ENCODE results near the gene TGFA. TPM values are rescaled to one million over a fixed set of nuclear protein-coding genes. Genes with fewer than 3 reads are reported as not detected.

Gene TGFA
- total RNA-seq, 1 experiment from 2014 or later = 1.7 TPM

GRCh38 chr2:70511971-70512729, 41.5 kb downstream of the TGFA start:
- Histone ChIP-seq H3K27me3 (ENCODE audit: control insufficient read depth, insufficient read depth, low read length) (peaks cover 2% of the 10 kb centered on the region), H3K27ac (ENCODE audit: low read length) (no peak overlapping the region), H3K36me3 (ENCODE audit: control insufficient read depth, insufficient read depth, low read length) (no peaks in the 10 kb centered on the region), H3K4me1 (ENCODE audit: control insufficient read depth, insufficient read depth, low read length) (no peaks in the 10 kb centered on the region), H3K9me3 (ENCODE audit: control insufficient read depth, insufficient read depth, low read depth, low read length) (no peaks in the 10 kb centered on the region), H3K4me3 (ENCODE audit: low read depth in 2 of 2, low read length in 2 of 2) (no peak overlapping the region)
- TF ChIP-seq POLR2AphosphoS5 (IDR thresholded peaks at IDR 0.05; ENCODE audit: low read depth, low read length) = no peak
- no peak for TF ChIP-seq TCF7L2 (IDR thresholded peaks at IDR 0.05; ENCODE audit: low read depth, low read length)
- no peak for TF ChIP-seq REST (IDR thresholded peaks at IDR 0.05; ENCODE audit: insufficient read depth in 1 of 2, low read depth in 2 of 2, low read length in 1 of 2)
- TF ChIP-seq SIN3A (IDR thresholded peaks at IDR 0.05; ENCODE audit: borderline replicate concordance, insufficient read depth, low read depth, low read length) = no peak
- TF ChIP-seq, protein P1, sequence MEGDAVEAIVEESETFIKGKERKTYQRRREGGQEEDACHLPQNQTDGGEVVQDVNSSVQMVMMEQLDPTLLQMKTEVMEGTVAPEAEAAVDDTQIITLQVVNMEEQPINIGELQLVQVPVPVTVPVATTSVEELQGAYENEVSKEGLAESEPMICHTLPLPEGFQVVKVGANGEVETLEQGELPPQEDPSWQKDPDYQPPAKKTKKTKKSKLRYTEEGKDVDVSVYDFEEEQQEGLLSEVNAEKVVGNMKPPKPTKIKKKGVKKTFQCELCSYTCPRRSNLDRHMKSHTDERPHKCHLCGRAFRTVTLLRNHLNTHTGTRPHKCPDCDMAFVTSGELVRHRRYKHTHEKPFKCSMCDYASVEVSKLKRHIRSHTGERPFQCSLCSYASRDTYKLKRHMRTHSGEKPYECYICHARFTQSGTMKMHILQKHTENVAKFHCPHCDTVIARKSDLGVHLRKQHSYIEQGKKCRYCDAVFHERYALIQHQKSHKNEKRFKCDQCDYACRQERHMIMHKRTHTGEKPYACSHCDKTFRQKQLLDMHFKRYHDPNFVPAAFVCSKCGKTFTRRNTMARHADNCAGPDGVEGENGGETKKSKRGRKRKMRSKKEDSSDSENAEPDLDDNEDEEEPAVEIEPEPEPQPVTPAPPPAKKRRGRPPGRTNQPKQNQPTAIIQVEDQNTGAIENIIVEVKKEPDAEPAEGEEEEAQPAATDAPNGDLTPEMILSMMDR (IDR thresholded peaks at IDR 0.05) = no peak
- POLR2A ChIA-PET = no interaction called here
- in situ Hi-C loops (cut with HindIII; ENCODE audit: low pct_unique_long_range_greater_than_20kb, low sequenced_read_pairs) = no loop called here
- DNase-seq (ENCODE audit: low read depth, low spot score) = no peak
- intact Hi-C loops (cut with micrococcal nuclease; ENCODE audit: unreplicated experiment) = no loop called here
- ATAC-seq = no peak
- no TSS peak for BruUV-seq (replicated peaks)
- CTCF ChIA-PET = no interaction called here

DNA sequence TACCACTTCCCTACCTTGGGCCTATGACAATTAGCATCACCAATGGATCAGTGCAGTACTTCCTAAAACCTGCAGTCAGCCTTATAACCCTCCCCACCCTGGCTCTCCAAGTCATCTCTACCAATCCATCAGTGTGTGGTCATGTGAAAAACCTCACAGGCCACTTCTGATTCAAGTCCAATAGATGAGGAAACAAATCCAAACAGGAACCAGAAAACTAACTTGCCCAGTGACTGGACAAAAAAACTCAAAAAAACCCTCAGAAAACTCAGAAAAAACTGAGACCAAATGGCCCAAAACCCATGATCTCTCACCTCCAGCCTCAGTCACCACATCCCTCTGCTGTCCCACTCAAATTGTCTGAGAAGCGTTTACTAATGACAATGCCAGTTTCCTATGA, 43.3 kb downstream of the TGFA start:
- H3K36me3 ChIP-seq (ENCODE audit: control insufficient read depth, insufficient read depth, low read length) = no peaks in the 10 kb centered on the region
- H3K27ac ChIP-seq (ENCODE audit: low read length) = no peak overlapping the region
- H3K4me3 ChIP-seq (ENCODE audit: low read depth in 2 of 2, low read length in 2 of 2) = no peak overlapping the region
- ATAC-seq (no peak), DNase-seq (ENCODE audit: low read depth, low spot score) (no peak)
- H3K9me3 ChIP-seq (ENCODE audit: control insufficient read depth, insufficient read depth, low read depth, low read length) = no peaks in the 10 kb centered on the region
- POLR2A ChIA-PET = no interaction called here
- in situ Hi-C loops (cut with HindIII; ENCODE audit: low pct_unique_long_range_greater_than_20kb, low sequenced_read_pairs) = no loop called here
- no peaks in the 10 kb centered on the region for H3K4me1 ChIP-seq (ENCODE audit: control insufficient read depth, insufficient read depth, low read length)
- intact Hi-C loops (cut with micrococcal nuclease; ENCODE audit: unreplicated experiment) = no loop called here
- no TSS peak for BruUV-seq (replicated peaks)
- H3K27me3 ChIP-seq (ENCODE audit: control insufficient read depth, insufficient read depth, low read length) = peaks cover 2% of the 10 kb centered on the region; the same call in 1 of the 2 replicates
- CTCF ChIA-PET = no interaction called here
- TF ChIP-seq SIN3A (IDR thresholded peaks at IDR 0.05; ENCODE audit: borderline replicate concordance, insufficient read depth, low read depth, low read length) (no peak), POLR2AphosphoS5 (IDR thresholded peaks at IDR 0.05; ENCODE audit: low read depth, low read length) (no peak), REST (IDR thresholded peaks at IDR 0.05; ENCODE audit: insufficient read depth in 1 of 2, low read depth in 2 of 2, low read length in 1 of 2) (no peak), TCF7L2 (IDR thresholded peaks at IDR 0.05; ENCODE audit: low read depth, low read length) (no peak)
- TF ChIP-seq, protein P1 (IDR thresholded peaks at IDR 0.05) = no peak
